ENCODE data around the gene BAX. TPM values are rescaled to one million over a fixed set of nuclear protein-coding genes. Genes with fewer than 3 reads are reported as not detected.
"Not testable (repeated sequence)": the region's sequence is repeated elsewhere in the genome, so short reads cannot be mapped to it uniquely, and the experiment has no call there.

Gene BAX
- total RNA-seq, result 150 and 171 TPM in 2 replicates
- long read RNA-seq, result 0 reads

DNA sequence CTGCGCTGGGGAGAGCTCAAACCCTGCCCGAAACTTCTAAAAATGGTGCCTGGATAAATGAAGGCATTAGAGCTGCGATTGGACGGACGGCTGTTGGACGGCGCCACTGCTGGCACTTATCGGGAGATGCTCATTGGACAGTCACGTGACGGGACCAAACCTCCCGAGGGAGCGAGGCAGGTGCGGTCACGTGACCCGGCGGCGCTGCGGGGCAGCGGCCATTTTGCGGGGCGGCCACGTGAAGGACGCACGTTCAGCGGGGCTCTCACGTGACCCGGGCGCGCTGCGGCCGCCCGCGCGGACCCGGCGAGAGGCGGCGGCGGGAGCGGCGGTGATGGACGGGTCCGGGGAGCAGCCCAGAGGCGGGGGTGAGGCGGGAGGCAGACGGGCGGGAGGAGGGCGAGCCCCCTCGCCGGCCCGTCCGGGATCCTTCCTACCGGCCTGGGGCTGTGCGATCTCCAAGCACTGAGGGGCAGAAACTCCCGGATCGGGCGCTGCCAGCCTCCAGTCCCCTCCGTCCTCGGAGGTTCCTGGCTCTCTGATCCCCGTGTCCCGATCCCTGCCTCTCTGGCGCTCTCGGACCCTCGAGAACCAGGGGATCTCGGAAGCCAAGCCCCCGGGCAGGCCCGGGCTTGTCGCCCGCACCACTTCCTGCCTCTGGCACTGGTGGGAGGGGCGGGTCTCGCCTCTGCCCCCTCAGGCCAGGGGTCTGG lies at the start of gene BAX:
Gene BAX (plus strand): TSS at position 281 of the 713 bp plus-strand sequence. CDS start 54 bp downstream, at position 335.
- peak within 1 kb of the TSS; percentile 87 for H3K4me3 Mint-ChIP-seq
- peak within 1 kb of the TSS; percentile 87 for H3K27ac Mint-ChIP-seq (ENCODE audit: unreplicated experiment)
- H3K36me3 Mint-ChIP-seq (ENCODE audit: low read depth), result peaks cover 11% of the 10 kb centered on the region
- H3K9me3 Mint-ChIP-seq, result no peaks in the 10 kb centered on the region
- TF ChIP-seq, protein P1, sequence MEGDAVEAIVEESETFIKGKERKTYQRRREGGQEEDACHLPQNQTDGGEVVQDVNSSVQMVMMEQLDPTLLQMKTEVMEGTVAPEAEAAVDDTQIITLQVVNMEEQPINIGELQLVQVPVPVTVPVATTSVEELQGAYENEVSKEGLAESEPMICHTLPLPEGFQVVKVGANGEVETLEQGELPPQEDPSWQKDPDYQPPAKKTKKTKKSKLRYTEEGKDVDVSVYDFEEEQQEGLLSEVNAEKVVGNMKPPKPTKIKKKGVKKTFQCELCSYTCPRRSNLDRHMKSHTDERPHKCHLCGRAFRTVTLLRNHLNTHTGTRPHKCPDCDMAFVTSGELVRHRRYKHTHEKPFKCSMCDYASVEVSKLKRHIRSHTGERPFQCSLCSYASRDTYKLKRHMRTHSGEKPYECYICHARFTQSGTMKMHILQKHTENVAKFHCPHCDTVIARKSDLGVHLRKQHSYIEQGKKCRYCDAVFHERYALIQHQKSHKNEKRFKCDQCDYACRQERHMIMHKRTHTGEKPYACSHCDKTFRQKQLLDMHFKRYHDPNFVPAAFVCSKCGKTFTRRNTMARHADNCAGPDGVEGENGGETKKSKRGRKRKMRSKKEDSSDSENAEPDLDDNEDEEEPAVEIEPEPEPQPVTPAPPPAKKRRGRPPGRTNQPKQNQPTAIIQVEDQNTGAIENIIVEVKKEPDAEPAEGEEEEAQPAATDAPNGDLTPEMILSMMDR (conservative IDR thresholded peaks at IDR 0.05), result no peak
- no peaks in the 10 kb centered on the region for H3K27me3 Mint-ChIP-seq (ENCODE audit: low read depth)
- peaks cover 22% of the 10 kb centered on the region for H3K4me1 Mint-ChIP-seq
- DNase-seq (ENCODE audit: low read depth, low spot score), result peak; percentile 98

DNA sequence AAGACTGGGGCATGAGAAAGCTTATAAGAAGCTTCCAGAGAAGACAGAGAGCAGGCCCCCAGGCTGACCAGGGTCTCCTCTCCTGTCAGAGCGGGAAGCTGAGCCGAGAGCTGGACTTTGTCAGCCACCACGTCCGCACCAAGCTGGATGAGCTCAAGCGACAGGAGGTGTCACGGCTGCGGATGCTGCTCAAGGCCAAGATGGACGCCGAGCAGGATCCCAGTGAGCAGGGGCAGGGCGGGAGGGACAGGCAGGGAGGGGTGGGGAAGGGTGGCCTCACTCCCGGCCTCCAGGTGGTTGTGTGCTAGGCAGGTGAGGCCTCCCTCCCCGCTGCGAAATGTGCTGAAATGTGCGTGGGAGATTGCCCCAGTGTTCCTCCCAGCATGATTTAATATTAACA lies 49.0 kb upstream of the BAX start:
- H3K4me3 Mint-ChIP-seq, result no peak overlapping the region
- no peaks in the 10 kb centered on the region for H3K27me3 Mint-ChIP-seq (ENCODE audit: low read depth)
- no peak for DNase-seq (ENCODE audit: low read depth, low spot score)
- TF ChIP-seq, protein P1 (conservative IDR thresholded peaks at IDR 0.05), result no peak
- peaks cover 11% of the 10 kb centered on the region for H3K4me1 Mint-ChIP-seq
- peaks cover 11% of the 10 kb centered on the region for H3K36me3 Mint-ChIP-seq (ENCODE audit: low read depth)
- no peak overlapping the region for H3K27ac Mint-ChIP-seq (ENCODE audit: unreplicated experiment)
- H3K9me3 Mint-ChIP-seq, result no peaks in the 10 kb centered on the region

DNA sequence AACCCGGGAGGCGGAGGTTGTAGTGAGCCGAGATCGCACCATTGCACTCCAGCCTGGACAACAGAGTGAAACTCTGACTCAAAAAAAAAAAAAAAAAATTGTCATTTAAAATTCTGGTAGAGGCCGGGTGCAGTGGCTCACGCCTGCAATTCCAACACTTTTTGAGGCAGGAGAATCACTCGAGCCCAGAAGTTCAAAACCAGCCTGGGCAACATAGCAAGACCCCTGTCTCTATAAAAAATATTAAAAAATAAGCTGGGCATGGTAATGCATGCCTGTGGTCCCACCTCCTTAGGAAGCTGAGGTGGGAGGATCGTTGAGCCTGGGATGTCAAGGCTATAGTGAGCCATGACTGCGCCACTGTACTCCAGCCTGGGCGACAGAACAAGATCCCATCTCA lies 48.4 kb upstream of the BAX start:
- no peak overlapping the region for H3K27ac Mint-ChIP-seq (ENCODE audit: unreplicated experiment)
- TF ChIP-seq, protein P1 (conservative IDR thresholded peaks at IDR 0.05), result no peak
- H3K4me3 Mint-ChIP-seq, result no peak overlapping the region
- H3K4me1 Mint-ChIP-seq, result peaks cover 4% of the 10 kb centered on the region
- no peak for DNase-seq (ENCODE audit: low read depth, low spot score)
- H3K9me3 Mint-ChIP-seq, result no peaks in the 10 kb centered on the region
- peaks cover 11% of the 10 kb centered on the region for H3K36me3 Mint-ChIP-seq (ENCODE audit: low read depth)
- no peaks in the 10 kb centered on the region for H3K27me3 Mint-ChIP-seq (ENCODE audit: low read depth)

DNA sequence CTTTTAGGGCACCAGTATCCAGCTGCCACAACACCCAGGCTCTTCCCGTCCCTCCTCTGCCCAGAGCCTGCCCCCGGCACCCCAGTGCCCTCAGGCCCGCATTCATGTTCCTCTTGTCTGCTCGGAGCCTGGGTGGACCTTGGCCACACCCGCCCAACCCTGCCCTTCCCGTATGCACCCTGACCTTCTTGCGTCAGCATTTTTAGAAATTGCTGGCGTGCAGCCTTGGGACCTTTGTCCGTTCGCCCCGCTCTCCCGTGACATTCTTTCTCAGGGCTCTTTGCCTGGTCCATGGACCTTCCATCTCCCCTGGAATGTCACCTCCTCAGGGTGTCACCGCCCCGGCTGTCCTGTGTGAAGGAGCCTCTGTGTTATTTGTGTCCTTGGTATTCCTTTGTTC lies 47.0 kb upstream of the BAX start:
- H3K4me3 Mint-ChIP-seq, result peak overlapping the region; percentile 54
- no peaks in the 10 kb centered on the region for H3K9me3 Mint-ChIP-seq
- H3K27ac Mint-ChIP-seq (ENCODE audit: unreplicated experiment), result no peak overlapping the region
- TF ChIP-seq, protein P1 (conservative IDR thresholded peaks at IDR 0.05), result no peak
- H3K4me1 Mint-ChIP-seq, result peaks cover under 1% of the 10 kb centered on the region
- H3K36me3 Mint-ChIP-seq (ENCODE audit: low read depth), result peaks cover 11% of the 10 kb centered on the region
- no peaks in the 10 kb centered on the region for H3K27me3 Mint-ChIP-seq (ENCODE audit: low read depth)
- no peak for DNase-seq (ENCODE audit: low read depth, low spot score)

DNA sequence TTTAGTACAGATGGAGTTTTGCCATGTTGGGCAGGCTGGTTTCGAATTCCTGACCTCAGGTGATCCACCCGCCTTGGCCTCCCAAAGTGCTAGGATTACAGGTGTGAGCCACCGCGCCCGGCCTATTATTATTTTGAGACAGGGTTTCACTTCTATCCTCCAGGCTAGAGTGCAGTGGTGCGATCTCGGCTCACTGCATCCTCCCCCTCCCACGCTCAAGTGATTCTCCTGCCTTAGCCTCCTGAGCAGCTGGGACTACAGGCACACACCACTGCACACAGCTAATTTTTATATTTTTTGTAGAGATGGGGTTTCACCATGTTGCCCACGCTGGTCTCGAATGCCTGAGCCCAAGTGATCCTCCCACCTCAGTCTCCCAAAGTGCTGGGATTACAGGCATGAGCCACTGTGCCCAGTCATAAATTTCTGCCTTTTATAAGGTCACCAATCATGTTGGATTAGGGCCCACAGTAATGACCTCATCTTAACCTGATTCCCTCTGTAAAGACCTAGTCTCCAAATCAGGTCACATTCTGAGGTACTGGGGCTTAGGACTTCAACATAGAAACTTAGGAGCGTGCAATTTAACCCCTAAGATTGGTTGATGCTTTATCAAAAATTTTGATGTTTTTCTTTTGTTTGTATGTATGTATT lies 45.1 kb upstream of the BAX start:
- H3K36me3 Mint-ChIP-seq (ENCODE audit: low read depth), result peaks cover 18% of the 10 kb centered on the region
- H3K27me3 Mint-ChIP-seq (ENCODE audit: low read depth); H3K4me1 Mint-ChIP-seq; H3K27ac Mint-ChIP-seq (ENCODE audit: unreplicated experiment); H3K4me3 Mint-ChIP-seq; DNase-seq (ENCODE audit: low read depth, low spot score); H3K9me3 Mint-ChIP-seq: not testable (repeated sequence)

DNA sequence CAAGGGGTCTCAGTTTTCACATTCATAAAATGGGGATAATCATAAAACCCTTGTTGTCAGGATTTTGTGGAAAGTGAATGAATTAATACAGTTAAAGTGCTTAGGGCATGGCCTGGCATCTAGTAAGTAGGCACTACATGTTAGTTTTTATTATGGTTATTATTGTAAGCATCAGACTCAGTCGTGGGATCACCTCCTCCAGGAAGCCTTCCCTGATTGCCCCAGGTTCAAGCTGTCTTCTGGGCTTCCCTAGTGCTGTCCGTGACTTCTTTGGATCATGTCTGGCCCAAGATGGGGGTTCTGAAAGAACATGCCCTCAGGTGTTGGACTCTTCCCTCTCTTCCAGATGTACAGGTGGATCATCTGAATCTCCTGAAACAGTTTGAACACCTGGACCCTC lies 43.9 kb upstream of the BAX start:
- no peaks in the 10 kb centered on the region for H3K4me1 Mint-ChIP-seq
- TF ChIP-seq, protein P1 (conservative IDR thresholded peaks at IDR 0.05), result no peak
- H3K27me3 Mint-ChIP-seq (ENCODE audit: low read depth), result no peaks in the 10 kb centered on the region
- H3K36me3 Mint-ChIP-seq (ENCODE audit: low read depth), result peaks cover 14% of the 10 kb centered on the region
- H3K9me3 Mint-ChIP-seq, result no peaks in the 10 kb centered on the region
- H3K27ac Mint-ChIP-seq (ENCODE audit: unreplicated experiment), result no peak overlapping the region
- DNase-seq (ENCODE audit: low read depth, low spot score), result no peak
- no peak overlapping the region for H3K4me3 Mint-ChIP-seq
